Measurements from ENCODE around the gene CHTF8.

DNA sequence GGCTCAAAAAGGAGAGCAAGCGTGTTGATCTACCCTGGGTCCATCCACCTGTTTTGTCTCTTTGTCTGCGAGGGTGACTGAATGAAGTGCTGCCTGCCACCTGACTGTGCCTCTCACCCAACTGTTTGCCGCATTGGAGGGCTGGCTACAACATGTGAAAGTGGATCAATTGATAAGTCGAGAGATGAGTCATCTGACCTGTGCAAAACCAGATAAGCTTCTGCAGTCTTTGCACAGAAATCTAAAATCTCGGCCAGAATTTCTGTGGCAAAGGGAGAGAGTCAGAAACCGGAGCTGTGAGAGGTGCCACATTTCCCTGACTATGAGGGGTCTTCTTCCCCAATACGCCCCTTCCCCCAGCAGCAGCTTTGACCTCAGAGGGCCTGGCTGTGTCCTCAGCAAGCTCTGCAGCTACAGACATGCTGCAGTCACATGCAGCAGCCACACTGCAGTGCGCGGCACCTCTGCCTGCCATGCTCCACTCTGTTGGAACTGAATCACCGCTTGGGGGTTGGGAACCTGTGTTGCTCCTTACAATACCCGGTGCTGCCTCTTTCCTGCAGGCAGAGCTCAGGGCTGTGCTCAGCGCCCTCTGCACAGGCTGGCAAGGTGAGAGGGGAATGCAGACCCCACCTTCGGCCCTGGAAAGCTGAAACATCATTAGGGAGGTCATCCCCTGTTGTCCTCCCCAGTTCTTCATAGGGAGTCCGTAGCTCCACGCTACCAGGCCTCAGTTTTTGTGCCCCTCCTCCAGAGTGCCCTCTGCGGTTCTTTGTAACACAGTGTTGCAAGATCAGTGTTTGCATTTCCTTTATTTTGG, 43.1 kb downstream of the CHTF8 start:
- TF ChIP-seq CTCF (IDR thresholded peaks at IDR 0.05), result no peak
- no peak for TF ChIP-seq POLR2A (IDR thresholded peaks at IDR 0.05)
